Measurements from ENCODE around the gene FNDC3B.

The FNDC3B gene

GRCh38 chr3:172120912-172121311 is 81.5 kb downstream of the FNDC3B start:
- no peak for DNase-seq

- DNase-seq = no peak
Measured at GRCh38 chr3:172121981-172122380, 82.6 kb downstream of the FNDC3B start.

GRCh38 chr3:172124271-172124670 is 84.9 kb downstream of the FNDC3B start:
- DNase-seq = no peak

GRCh38 chr3:172125053-172125452 is 85.7 kb downstream of the FNDC3B start:
- DNase-seq = no peak

- DNase-seq = no peak
Measured at GRCh38 chr3:172125963-172126457, 86.6 kb downstream of the FNDC3B start.

GRCh38 chr3:172126741-172127140 is 87.4 kb downstream of the FNDC3B start:
- no peak for DNase-seq

GRCh38 chr3:172127141-172127540 is 87.8 kb downstream of the FNDC3B start:
- no peak for DNase-seq

GRCh38 chr3:172127929-172128580 is 88.7 kb downstream of the FNDC3B start:
- DNase-seq = no peak

GRCh38 chr3:172128858-172129257 is 89.5 kb downstream of the FNDC3B start:
- no peak for DNase-seq

- DNase-seq = no peak
Measured at GRCh38 chr3:172129498-172129849, 90.1 kb downstream of the FNDC3B start.

GRCh38 chr3:172129850-172130716 is 90.7 kb downstream of the FNDC3B start:
- no peak for DNase-seq

GRCh38 chr3:172130717-172131050 is 91.3 kb downstream of the FNDC3B start:
- DNase-seq = no peak

- DNase-seq = no peak
Measured at GRCh38 chr3:172131746-172132145, 92.4 kb downstream of the FNDC3B start.

GRCh38 chr3:172132159-172132586 is 92.8 kb downstream of the FNDC3B start:
- no peak for DNase-seq

GRCh38 chr3:172132721-172133311 is 93.4 kb downstream of the FNDC3B start:
- no peak for DNase-seq

- DNase-seq = no peak
Measured at GRCh38 chr3:172133838-172134237, 94.5 kb downstream of the FNDC3B start.

GRCh38 chr3:172134352-172134751 is 95.0 kb downstream of the FNDC3B start:
- DNase-seq = no peak

- DNase-seq = no peak
Measured at GRCh38 chr3:172135185-172135584, 95.8 kb downstream of the FNDC3B start.

- no peak for DNase-seq
Measured at GRCh38 chr3:172135820-172136219, 96.4 kb downstream of the FNDC3B start.

GRCh38 chr3:172136330-172136729 is 97.0 kb downstream of the FNDC3B start:
- no peak for DNase-seq

GRCh38 chr3:172137287-172138192 is 98.2 kb downstream of the FNDC3B start:
- DNase-seq = no peak

- DNase-seq = no peak
Measured at GRCh38 chr3:172138193-172138537, 98.8 kb downstream of the FNDC3B start.

Measured in NCI-H345 (cell line).